ENCODE measurements around the gene AMIGO3.
"Not testable (repeated sequence)": the region's sequence is repeated elsewhere in the genome, so short reads cannot be mapped to it uniquely, and the experiment has no call there.

Gene AMIGO3, protein sequence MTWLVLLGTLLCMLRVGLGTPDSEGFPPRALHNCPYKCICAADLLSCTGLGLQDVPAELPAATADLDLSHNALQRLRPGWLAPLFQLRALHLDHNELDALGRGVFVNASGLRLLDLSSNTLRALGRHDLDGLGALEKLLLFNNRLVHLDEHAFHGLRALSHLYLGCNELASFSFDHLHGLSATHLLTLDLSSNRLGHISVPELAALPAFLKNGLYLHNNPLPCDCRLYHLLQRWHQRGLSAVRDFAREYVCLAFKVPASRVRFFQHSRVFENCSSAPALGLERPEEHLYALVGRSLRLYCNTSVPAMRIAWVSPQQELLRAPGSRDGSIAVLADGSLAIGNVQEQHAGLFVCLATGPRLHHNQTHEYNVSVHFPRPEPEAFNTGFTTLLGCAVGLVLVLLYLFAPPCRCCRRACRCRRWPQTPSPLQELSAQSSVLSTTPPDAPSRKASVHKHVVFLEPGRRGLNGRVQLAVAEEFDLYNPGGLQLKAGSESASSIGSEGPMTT
- total RNA-seq: 0 reads per million in 2 donors

DNA sequence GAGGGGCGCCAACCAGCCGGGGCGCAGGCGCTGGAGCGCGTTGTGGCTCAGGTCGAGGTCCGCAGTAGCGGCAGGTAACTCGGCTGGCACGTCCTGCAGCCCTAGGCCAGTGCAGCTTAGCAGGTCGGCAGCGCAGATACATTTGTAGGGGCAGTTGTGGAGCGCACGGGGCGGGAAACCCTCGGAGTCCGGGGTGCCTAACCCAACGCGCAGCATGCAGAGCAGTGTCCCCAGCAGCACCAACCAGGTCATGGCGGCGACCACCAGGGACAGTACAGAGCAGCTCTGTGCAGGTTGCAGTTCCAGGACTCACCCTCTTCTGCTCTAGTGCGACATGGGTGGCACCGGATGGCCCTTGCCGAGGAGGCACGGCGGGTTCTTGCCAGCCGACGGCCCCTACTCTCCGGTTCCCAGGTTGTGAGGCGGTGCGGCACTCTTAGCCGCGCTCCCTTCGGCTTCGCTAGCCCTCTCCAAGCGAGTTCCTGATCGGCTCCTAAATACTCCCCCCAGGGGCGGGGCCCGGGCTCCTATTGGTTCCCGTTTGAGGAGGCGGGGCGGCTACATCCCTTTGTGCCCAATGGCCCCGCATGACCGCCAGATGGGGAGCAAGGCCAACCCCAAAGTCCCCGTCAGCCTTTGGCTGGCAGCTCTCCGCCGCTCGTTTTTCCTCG, at the start of gene AMIGO3:
Gene AMIGO3, minus strand, starts transcription at position 471 of the 671 bp plus-strand sequence. Its CDS starts 219 bp downstream, at position 252.
- peak; percentile 78 for DNase-seq

DNA sequence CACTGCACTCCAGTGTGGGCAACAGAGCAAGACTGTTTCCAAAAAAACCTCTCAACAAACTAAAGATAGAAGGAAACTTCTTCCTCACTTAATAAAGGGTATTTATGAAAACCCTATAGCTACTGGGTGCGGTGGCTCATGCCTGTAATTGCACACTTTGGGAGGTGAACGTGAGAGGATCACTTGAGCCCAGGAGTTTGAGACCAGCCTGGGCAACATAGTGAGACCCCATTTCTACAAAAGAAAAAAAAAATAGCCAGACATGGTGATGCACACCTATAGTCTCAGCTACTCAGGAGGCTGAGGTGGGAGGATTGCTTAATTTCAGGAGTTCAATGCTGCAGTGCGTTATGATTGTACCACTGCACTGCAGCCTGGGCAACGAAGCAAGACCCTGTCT, 44.5 kb upstream of the AMIGO3 start:
- no peak for DNase-seq

DNA sequence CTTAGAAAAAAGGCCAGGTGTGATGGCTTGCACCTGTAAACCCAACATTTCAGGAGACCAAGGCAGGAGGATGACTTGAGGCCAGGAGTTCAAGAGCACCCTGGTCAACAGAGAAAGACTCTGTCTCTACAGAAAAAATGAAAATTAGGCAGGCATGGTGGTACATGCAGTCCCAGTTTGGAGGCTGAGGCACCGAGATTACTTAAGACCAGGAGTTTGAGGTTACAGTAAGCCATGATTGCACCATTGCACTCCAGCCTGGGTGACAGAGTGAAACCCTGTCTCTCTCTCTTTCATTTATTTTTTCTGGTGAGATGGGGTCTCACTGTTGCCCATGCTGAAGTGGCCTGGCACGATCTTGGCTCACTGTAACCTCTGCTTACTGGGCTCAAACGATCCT, 42.2 kb upstream of the AMIGO3 start:
- no peak for DNase-seq

DNA sequence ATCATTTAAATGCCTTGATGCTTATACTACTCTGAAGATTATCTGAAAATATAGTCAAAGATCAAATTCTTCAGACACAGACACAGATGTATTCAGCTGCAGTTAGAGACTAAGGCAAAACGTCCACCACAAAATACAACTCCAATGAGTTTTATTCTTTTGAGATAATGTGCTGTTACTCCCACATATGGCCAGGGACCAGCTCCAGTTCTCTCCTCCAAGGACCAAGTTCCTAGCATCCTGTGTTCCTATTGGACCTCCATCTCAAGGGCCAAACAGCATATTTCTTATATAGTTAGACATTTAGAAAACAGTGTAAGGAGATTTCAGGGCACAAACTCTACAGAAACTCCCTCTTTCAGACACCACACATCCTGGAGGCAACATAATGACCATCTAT, 39.7 kb upstream of the AMIGO3 start:
- DNase-seq: no peak

DNA sequence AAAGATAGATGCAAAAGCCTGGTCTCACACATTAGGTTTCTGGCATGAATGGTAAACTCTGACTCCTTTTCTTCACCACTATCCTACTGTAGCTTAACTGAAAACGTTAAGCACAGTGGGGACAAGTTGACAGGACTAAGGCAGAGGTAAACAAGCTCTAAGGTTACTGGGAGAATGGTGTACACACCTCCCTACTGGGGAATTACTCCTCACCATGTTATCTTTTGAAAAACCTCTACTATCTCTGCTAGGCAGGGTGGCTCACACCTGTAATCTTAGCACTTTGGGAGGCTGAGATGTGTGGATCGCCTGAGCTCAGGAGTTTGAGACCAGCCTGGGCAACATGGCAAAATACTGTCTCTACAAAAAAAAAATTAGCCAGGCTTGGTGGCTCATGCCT, 37.7 kb upstream of the AMIGO3 start:
- DNase-seq: no peak

DNA sequence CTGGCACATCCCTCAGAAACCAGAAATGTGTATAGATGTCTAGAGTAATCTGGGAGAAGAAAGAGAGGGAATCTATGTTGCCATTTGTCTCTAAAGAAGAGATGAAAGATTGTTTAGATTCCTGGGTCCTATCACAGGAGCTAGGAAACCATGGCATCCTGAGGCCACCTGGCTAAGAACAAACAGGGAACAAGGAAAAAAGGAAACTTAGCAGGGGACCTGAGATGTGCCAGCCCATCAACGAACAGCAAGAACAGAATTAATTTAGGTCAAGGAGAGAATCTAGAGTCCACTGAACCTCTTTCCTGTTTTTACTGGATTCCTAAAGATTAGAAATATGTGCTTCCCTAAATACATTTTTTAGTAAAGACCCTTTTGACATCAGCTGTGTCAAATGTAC, 36.6 kb upstream of the AMIGO3 start:
- no peak for DNase-seq

DNA sequence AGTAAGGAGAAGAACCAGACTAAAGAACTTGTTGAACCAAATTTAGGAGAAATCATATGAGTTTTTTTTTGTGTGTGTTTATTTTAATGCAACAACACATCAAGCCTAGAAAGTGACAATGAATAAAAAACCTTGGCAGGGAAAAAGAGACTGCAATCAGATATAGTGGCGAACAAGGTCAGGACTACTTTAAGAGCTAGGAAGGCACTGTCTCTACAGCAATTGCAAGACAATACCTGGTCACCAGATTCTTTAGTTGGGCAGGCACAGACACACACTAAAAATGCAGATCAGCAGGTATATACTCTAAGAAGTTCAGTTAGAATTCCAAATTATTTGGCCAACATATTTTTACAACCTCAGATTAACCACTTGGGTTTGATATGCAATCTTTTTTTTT, 35.1 kb upstream of the AMIGO3 start:
- DNase-seq: no peak

DNA sequence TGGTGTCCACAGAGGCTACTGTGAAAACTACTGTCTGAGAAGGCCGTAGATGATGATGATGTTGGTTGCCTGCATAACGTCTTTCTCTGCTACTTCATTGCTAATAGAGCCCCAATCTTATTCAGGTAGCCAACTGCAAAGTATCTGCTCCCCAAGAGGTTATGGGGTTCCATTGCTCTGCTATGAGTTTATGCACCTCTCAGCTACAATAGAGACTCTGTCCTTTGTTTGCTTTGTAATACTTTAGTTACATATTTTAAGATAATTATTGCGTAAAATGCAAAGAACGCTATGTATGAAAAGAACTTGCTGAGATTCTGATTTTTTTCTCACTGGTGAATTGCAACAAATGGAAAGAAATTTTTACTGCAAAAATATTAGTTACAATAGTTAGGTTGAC, 32.0 kb upstream of the AMIGO3 start:
- DNase-seq: no peak

DNA sequence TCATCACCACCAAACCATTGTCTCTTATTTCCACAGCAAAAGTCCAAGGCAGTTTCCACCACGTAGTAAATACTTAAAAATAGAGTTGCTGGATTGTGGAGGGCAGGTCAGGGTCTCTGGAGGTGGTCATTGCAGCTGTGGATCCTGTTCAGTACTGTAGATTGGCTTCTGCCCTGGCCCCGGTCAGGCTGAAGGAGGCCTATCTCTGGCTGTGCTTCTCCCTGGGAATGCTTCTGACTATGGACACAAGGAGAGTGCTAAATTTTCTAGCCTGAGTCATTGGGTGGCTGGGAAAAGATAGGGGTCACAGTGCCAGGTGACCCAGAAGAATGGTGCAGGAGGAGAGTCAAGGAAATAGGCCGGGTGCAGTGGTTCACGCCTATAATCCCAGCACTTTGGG, 30.6 kb upstream of the AMIGO3 start:
- DNase-seq: no peak

DNA sequence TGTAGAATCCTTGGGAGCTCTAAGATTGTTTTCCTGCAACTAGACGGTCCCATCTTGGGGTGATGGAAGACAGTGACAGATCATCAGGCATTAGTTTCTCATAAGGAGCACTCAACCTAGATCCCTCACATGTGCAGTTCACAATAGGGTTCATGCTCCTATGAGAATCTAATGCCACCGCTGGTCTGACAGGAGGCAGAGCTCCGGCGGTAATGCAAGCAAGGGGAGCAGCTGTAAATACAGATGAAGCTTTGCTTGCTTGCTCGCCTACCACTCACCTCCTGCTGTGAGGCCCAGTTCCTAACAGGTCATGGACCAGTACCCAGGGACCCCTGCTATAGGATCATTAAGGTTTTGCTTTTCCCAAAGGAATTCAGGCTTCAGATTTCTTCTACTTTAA, 29.4 kb upstream of the AMIGO3 start:
- not testable (repeated sequence) for DNase-seq

DNA sequence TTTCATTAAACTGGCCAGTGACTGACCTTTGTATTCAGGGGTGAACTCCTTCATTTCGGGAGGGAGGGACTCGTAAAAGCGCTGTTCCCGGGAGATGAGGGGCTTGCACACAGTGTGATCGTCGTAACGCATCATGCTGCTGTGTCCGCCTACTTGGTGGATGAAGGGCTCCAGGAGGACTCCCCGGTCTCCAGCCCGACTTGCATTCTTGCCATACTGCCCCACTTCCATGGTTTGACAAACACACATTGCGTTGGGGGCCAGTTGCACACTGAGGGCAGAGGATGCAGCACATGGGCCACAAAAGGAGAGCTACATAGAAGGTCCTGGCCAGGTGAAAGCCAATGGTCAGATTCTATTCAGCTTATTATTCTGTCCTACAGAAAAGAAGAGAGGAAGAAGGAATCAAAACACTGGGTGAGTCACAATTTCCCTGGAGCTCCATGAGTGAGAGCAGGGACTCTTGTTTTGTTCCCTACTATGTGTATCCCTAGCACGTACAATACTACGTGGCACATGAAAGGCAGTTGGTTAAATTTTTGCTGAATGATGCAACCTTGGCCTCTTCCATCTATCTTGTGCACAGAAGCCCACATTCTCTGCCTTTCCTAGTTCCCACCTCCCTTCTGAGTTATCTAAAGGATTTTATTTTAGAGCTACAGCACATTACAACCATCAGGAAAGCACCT, 28.5 kb upstream of the AMIGO3 start:
- DNase-seq: no peak

DNA sequence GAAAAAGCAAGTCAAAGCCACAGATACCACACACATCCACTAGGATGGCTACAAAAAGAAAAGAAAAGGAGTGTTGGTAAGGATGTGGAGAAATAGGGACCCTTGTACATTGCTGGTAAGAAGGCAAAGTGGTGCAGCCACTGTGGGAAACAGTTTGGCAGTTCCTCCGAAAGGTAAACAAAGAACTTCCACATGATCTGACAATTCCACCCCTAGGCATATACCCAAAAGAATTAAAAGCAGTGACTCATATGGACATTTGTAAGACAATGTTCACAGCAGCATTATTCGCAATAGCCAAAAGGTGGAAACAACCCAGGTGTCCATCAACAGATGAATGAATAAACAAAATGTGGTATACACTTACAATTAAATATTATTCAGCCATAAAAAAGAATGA, 26.5 kb upstream of the AMIGO3 start:
- no peak for DNase-seq

DNA sequence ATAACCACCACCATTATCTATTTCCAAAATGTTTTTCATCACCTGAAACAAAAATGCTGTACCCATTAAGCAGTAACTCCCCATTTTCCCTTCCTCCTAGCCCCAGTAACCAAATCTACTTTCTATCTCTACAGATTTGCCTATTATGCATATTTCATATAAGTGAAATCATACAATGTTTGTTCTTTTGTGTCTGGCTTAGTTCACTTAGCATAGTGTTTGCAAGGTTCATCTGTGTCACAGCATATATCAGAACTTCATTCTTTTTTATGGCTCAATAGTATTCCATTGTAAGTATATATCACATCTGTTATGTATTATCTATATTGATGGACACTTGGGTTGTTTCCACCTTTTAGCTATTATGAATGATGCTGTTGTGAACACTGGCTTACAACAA, 20.9 kb upstream of the AMIGO3 start:
- no peak for DNase-seq

DNA sequence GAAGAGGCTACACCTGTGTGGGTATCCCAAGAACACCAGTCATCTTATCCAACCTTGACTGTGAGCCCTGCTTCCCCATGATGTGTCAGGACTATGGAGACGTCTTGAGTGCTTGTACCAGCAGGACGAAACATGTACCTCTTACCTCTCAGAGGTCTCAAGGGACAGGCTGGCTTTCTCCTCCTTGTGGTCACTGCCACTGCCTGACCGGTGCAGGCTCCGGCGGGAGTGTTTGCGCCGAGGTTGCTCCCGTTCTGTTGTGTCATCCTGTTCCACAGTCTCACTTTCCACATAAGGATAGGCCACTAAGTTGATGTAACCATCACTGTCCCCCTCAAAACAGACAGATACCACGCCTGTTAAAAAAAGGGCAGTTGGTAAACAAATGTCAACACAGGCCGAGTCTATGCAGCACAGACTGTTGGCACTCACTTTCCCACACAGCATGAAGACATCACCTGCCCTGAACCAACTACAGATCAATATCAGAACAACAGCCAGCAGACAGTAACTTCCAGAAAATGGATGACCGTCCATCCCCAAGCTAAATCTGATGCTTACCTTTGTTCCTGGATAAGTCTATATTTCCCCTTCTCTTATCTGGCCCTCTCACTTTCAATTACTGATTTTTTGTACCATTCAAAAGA, 18.7 kb upstream of the AMIGO3 start:
- no peak for DNase-seq

DNA sequence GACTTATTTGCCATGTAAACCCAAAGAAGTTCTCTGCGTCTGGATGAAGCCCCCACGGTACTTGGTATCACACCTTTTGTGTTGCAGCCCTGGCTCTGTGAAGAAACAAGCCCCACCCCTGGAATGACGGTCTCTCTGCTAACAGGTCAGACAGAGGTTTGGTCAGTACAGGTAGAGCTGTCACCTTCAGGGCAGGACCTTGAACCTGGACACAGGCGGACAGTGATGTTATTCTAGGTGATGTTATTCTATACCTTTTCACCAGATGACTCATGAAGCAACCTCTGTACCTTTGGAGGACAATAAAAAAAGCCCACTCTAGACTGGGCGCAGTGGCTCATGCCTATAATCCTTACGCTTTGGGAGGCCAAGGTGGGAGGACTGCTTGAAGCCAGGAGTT, 15.3 kb upstream of the AMIGO3 start:
- DNase-seq: no peak

DNA sequence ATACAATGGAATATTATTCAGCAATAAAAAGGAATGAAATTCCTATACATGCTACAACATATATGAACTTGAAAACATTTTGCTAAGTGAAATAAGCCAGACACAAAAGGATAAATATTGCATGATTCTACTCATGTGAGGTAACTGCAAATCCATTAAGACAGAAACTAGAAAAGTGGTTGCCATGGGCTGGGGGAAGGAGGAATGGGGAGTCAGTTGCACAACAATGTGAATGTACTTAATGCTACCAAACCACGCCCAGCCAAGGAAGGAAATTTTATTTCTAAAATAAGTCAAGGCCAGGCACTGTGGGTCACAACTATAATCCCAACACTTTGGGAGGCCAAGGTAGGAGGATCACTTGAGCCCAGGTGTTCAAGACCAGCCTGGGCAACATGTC, 14.1 kb upstream of the AMIGO3 start:
- DNase-seq: no peak

DNA sequence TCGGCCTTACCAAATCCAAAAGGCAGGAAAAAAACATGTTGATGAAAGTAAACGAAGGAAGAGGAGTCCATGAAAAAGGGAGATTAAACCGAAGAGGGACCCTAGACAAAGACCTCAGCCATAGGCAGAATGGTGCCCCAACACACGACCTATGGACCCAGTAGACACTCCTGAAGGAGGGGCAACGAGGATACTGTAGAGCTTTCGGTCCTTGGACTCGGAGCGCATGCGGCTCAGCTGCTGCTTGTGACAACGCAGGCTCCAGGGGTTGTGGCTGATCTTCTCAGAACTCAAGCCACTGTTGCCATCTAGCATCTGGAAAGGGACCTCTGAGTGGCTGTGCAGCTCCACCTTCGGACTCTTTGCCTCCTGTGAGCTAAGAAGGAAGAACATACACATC, 13.1 kb upstream of the AMIGO3 start:
- DNase-seq: no peak

DNA sequence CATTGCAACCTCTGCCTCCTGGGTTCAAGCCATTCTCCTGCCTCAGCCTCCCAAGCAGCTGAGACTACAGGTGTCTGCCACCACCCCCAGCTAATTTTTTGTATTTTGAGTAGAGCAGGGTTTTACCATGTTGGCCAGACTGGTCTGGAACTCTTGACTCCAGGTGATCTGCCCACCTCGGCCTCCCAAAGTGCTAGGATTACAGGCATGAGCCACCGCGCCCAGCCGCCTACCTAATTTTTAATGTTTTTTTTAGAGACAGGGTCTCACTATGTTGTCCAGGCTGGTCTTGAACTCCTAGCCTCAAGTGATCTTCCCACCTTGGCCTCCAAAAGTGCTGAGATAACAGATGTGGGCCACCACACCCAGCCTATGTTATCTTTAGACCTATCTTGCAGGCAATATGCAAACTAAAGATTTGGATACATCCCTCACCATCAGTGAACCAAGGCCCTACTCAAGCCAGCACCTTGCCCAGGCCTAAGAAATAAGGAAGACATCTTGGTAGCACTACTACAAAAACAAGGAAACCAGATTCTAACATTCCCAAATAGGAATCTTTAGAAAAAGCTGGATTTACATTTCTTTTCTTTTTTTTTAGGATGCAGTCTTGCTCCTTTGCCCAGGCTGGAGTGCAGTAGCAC, 10.6 kb upstream of the AMIGO3 start:
- no peak for DNase-seq

DNA sequence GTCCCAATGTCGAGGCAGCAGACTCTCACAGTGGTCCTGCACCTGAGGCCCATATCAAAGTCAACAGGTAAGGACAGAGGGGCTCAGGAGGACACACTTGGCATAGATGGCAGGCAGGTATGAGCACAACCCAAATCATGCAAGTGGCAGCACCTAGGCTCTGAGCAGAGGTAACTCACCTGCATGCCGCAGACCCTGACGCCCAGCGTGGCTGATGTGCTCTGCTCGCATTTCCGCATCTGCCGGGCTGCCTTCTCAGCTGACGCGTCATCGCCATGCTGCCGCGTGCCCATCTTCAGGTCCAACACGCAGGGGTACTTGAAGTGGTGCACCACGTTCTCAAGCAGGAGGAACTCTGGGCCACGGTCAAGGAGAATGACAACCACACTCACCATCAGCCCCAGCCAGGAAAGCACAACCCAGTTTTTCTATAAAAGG, 8.5 kb upstream of the AMIGO3 start:
- DNase-seq: no peak

DNA sequence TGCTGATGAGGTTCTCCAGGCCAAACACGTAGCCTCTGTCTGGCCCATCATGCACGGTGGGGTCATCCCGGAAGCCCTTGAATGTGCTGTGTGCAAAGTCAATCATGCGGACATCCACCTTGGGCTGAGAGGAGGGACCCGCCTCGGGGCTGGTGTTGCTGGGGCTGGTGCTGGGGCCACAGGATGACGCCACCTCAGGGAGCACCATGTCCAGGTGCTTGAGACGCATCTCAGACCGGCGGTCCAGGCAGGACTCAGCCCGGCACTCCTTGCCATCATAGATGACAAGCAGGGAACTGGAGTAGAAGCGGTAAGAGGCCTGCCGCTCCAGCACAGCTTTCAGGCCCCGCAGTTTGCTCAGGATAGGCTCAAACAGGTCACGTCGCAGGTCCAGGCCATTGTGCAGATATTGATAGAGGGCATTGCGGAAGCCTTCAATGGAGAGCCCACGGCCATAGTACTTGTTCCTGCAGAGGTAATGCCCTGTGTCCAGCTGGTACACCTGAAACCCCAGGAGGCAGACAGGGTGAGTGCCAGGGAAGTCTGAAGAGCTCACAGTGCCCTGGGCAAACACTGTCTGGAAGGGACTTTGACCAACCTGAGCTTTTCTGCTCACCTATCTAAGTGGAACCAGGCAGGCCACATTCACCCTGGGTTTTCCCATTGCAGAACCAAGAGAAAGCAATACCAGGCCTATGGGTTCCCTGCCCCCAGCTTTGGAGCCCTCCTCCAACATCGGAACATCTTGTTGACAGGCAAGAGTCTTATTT, 7.9 kb upstream of the AMIGO3 start:
- no peak for DNase-seq

DNA sequence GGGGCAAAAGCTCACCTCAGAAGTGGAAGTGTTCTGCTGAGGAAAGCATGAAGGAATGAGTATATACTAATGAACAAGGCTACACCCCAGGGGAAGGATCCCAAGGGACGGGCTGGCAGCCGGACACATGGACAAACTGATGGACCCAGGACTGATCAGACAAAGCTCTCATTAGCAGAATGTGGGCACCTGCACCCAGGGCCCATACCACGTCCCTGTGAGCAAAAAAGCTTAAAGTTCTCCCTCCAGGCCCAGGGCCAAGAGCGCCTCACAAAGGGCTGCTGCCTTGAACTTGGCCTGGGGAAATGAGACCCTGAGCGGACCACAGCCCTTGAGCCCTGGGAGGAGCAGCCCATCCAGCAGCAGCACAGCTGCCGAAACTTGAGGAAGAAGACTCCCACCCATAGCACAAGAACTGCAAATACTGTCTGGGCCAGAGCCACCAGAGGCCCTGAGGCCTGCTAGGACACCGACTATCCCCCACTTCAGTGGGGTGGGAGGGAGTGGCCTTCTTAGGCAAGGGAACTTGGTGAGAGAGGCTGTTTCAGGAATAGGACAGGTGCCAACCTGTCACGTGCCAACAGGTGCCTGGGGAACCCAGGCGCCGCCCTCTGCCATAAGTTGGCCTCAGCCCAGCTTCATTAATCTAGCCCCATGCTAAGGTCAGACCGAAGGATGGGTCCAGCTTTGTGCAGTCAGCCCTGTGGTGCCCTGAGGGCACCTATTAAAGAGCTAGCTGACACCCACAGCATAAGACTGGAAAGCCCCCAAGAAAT, 6.6 kb upstream of the AMIGO3 start:
- DNase-seq: no peak

Data from activated gamma-delta T cell (primary cell).